Gastroesophageal sphincter (tissue), 3 donors: ENCODE measurements around the gene KLF9.

Source experiments
- CTCF ChIP-seq, 4 experiments: fragments of 200-600 bp in 2 of 4; fragments of 450-650 bp in 2 of 4; sonication (generic) in 1 of 4; IDR thresholded peaks; one replicate each; pipeline ENCODE4 v1.5.1; 2017 to 2019; ENCODE audit warnings: antibody characterized with exemption in 4 of 4, mild to moderate bottlenecking in 2 of 4, moderate library complexity in 2 of 4
- EP300 ChIP-seq: sonication (generic); formaldehyde crosslinking; IDR thresholded peaks from one replicate; pipeline ENCODE4 v1.6.1; 2017; ENCODE audit warnings: antibody characterized with exemption, mild to moderate bottlenecking
- POLR2A ChIP-seq, 2 donors: fragments of 450-650 bp; IDR thresholded peaks; one replicate each; pipeline ENCODE4 v1.6.1; 2017; ENCODE audit warnings: antibody characterized with exemption in 2 of 2, mild to moderate bottlenecking in 2 of 2, moderate library complexity in 1 of 2
- POLR2AphosphoS5 ChIP-seq: sonication (generic); formaldehyde crosslinking; IDR thresholded peaks from one replicate; pipeline ENCODE4 v1.6.1; 2017; ENCODE audit warnings: antibody characterized with exemption

- TF ChIP-seq CTCF (IDR thresholded peaks at IDR 0.05) (no peak), POLR2A (IDR thresholded peaks at IDR 0.05) (no peak), EP300 (no peak), POLR2AphosphoS5 (no peak)
Observed at GRCh38 chr9:70367305-70367930, 47.0 kb downstream of the KLF9 start.
